Bronchial epithelial cell (primary cell): ENCODE results near the gene PDE4DIP. TPM values are rescaled to one million over a fixed set of nuclear protein-coding genes. Genes with fewer than 3 reads are reported as not detected.
"Not testable (repeated sequence)": the region's sequence is repeated elsewhere in the genome, so short reads cannot be mapped to it uniquely, and the experiment has no call there.

ENCODE experiments used
- DNase-seq: peaks from one replicate; pipeline ENCODE4 v3.0.0-alpha.2; 2010; ENCODE audit warnings: low read depth
- FAIRE-seq: peaks from 2 replicates; lab custom pipeline; 2011; peaks lifted over from hg19 to GRCh38; lab: Jason Lieb, UNC
- H3K27me3 ChIP-seq: 2 replicates; pipeline ENCODE4 v1.5.1; 2011; ENCODE audit warnings: low read length; ENCODE audit not compliant: control insufficient read depth, insufficient read depth
- H3K36me3 ChIP-seq: 2 replicates; pipeline ENCODE4 v1.5.1; 2011; ENCODE audit warnings: low read length; ENCODE audit not compliant: control insufficient read depth, insufficient read depth
- H3K4me3 ChIP-seq: 2 replicates; pipeline ENCODE4 v1.5.1; 2011; ENCODE audit warnings: mild to moderate bottlenecking, low read depth, low read length, control low read depth
- total RNA-seq: library from RNA; depleted of rRNA; stranded (reverse); fragments of >200 nt; gene quantifications from 2 replicates; pipeline ENCODE4 v1.2.1, GENCODE V29; 2014

The PDE4DIP gene
- total RNA-seq, 1 donor from 2014 or later, result 24.7 TPM

GRCh38 chr1:148918836-148919447, 74.7 kb downstream of the PDE4DIP start:
- not testable (repeated sequence) for FAIRE-seq, H3K36me3 ChIP-seq, H3K4me3 ChIP-seq, DNase-seq, H3K27me3 ChIP-seq

GRCh38 chr1:148921047-148921446, 76.8 kb downstream of the PDE4DIP start:
- not testable (repeated sequence) for H3K36me3 ChIP-seq, H3K27me3 ChIP-seq, FAIRE-seq, H3K4me3 ChIP-seq, DNase-seq

- DNase-seq, FAIRE-seq, H3K4me3 ChIP-seq, H3K36me3 ChIP-seq, H3K27me3 ChIP-seq: not testable (repeated sequence)
Observed at GRCh38 chr1:148923798-148924197, 79.6 kb downstream of the PDE4DIP start.

GRCh38 chr1:148927645-148928044, 83.4 kb downstream of the PDE4DIP start:
- DNase-seq, result not testable (repeated sequence)

GRCh38 chr1:148929253-148929652, 85.0 kb downstream of the PDE4DIP start:
- H3K27me3 ChIP-seq, H3K36me3 ChIP-seq, DNase-seq, H3K4me3 ChIP-seq, FAIRE-seq: not testable (repeated sequence)

More at GRCh38 chr1:148927645-148928044, 83.4 kb downstream of the PDE4DIP start:
- FAIRE-seq, H3K36me3 ChIP-seq, H3K4me3 ChIP-seq, H3K27me3 ChIP-seq: not testable (repeated sequence)

- DNase-seq, H3K4me3 ChIP-seq, H3K27me3 ChIP-seq, H3K36me3 ChIP-seq, FAIRE-seq: not testable (repeated sequence)
Observed at GRCh38 chr1:148935381-148936002, 91.3 kb downstream of the PDE4DIP start.

- not testable (repeated sequence) for H3K4me3 ChIP-seq, FAIRE-seq, DNase-seq, H3K36me3 ChIP-seq, H3K27me3 ChIP-seq
Observed at GRCh38 chr1:148942906-148943305, 98.7 kb downstream of the PDE4DIP start.

GRCh38 chr1:148945130-148945529, 100.9 kb downstream of the PDE4DIP start:
- not testable (repeated sequence) for DNase-seq, H3K36me3 ChIP-seq, H3K27me3 ChIP-seq, FAIRE-seq, H3K4me3 ChIP-seq

- not testable (repeated sequence) for H3K27me3 ChIP-seq, FAIRE-seq, H3K4me3 ChIP-seq, H3K36me3 ChIP-seq, DNase-seq
Observed at GRCh38 chr1:148948768-148949167, 104.5 kb downstream of the PDE4DIP start.

- H3K36me3 ChIP-seq, FAIRE-seq, H3K27me3 ChIP-seq: not testable (repeated sequence)
- DNase-seq, result peak; percentile 89
- peak overlapping the region; percentile 44 for H3K4me3 ChIP-seq
Observed at GRCh38 chr1:148951336-148952227, 107.4 kb downstream of the PDE4DIP start.

- not testable (repeated sequence) for DNase-seq, H3K36me3 ChIP-seq, FAIRE-seq, H3K27me3 ChIP-seq
- peak overlapping the region; percentile 44 for H3K4me3 ChIP-seq
Observed at GRCh38 chr1:148952253-148952937, 108.2 kb downstream of the PDE4DIP start.

- H3K4me3 ChIP-seq, result peak overlapping the region; percentile 44
- not testable (repeated sequence) for FAIRE-seq, H3K27me3 ChIP-seq, H3K36me3 ChIP-seq
- peak; percentile 31 for DNase-seq
Observed at GRCh38 chr1:148952938-148953616, 108.8 kb downstream of the PDE4DIP start.

- not testable (repeated sequence) for DNase-seq, FAIRE-seq, H3K27me3 ChIP-seq, H3K36me3 ChIP-seq
- H3K4me3 ChIP-seq, result peak overlapping the region; percentile 13
Observed at GRCh38 chr1:148953730-148954129, 109.5 kb downstream of the PDE4DIP start.
